Activated naive CD8-positive, alpha-beta T cell treated with anti-CD3 and anti-CD28 coated beads, Interleukin-2, amount 50 U/mL, for 16 hours (primary cell): ENCODE data around the gene SHOC2.

ENCODE experiments used
- DNase-seq: peaks from one replicate; pipeline ENCODE4 v3.0.0-alpha.2; 2020; ENCODE audit warnings: low read depth, low spot score

The SHOC2 gene

DNA sequence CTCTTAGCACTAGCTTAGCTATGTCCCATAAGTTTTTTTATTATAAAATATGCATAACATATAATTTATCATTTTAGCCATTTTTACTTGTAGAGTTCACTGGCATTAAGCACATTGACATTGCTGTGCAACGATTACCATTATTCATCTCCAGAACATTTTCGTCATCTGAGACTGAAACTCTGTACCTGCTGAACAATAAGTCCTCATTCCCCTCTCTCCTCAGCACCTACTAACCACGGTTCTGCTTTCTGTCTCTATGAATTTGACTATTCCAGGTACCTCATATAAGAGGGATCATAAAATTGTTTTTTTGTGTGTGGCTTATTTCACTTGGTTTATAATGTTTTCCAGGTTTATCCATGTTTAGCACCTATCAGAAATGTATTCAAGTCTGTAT, 64.1 kb downstream of the SHOC2 start:
- no peak for DNase-seq

DNA sequence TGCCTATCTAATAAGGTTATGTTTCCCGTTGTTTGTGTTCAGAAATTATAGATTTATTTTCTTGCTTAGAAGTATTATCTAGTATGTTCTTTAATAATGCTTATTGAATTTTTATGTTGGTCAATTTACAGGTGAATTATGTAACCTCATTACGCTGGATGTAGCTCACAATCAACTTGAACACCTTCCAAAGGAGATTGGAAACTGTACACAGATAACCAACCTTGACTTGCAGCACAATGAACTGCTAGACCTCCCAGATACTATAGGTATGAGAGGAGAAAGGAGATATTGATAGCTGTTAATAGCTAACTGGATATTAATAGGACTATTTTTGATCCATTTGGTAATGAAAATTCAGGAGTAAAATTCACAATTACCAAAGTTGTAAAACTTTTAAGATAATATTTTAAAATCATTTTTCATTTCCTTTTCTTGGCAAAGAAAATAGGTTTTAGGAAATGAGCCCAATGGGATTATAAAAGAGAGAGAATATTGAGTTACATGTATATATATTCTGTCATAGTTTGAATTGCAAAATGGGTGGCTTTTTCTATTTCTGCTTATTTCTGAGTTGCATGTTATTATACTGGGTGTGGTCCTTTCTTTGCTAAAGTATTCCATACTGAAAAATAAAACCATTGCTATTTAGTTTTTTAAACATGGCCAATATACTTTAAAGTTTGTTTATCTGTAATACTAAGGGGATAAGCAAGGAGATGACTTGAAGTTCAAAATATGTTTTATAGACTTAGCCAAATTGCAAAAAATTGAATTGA, 66.3 kb downstream of the SHOC2 start:
- no peak for DNase-seq

DNA sequence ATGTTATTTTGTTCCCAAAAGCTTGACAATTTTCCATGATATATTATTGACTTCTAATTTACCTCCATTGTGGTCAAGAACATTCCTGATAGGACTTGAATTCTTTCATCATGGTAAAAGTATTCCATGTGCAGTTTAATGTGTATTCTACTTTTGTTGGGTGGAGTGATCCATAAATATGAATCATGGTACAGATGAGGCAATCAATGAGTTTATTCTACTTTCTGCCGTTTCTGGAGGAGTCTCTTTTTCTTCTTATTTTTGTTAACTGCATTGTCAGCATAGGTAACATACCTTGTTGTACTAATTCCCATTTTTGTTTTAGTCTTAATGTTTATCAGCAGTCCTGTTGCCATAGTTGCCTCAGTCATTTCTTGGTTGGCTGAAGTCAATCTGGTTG, 69.6 kb downstream of the SHOC2 start:
- DNase-seq: no peak

DNA sequence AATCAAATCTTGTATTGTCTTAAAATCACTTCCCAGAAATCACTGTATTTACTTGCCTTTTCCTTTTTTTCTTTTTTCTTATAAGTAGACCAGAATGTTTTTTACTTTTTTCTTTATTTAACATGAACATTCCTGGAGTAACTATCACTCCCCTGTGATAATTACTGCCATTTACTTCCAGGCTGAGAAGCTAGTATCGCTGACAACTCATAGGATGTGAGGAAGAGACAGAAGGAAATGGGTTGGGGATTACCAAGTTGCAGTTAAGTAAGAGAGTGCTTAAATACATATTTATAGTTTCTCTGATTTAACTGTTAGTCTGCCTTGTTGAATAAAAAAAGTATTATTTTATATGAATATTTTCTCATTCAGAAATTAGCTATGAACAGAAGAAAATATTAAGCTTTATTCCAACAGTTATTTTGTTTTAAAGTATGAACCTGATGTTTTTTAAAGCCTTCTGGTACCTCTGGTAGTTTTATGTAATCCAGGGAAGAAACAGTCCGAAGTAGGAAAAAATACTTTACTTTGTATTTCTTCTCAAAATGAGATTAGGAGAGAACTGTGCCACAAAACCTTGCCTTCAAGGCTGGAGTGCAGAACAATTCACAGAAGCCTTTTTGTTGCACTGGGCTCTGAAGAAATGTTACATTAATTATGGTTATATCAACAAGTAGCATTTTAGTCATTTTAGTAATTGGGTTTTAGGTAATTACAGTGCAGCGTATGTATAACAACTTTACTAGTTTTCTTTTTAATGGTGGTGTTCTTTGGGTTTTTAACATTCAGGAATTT, 72.8 kb downstream of the SHOC2 start:
- no peak for DNase-seq

DNA sequence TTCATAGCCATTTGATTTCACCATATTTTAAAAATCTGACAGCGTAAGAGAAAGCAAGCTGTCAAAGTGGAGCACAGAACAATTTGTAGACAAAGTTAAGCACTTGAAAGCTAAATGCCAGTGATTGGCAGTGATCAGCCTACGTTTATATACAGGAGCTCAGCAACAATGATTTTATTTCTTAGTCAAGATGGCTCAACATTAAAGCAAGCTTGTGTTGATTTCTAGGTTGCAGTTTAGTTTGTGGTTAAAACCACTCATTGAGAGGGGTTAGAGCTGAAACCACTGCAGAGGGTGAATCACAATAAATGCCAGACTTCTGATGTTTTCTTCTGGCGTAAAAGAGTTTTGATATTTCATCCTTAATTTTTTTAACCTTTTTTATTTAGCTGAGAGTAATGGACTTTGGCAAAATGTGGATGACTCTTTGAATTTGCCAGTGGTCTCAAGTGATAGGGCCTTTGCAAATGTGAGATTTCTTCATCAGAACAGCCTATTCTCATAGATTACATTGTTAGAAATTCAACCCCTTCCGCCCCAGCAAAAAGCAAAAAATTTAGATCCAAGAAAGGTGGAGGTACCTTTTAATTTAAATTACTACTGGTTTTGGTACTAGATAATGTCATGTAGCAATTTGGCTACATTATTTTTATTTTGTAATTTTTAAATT, 73.8 kb downstream of the SHOC2 start:
- no peak for DNase-seq

DNA sequence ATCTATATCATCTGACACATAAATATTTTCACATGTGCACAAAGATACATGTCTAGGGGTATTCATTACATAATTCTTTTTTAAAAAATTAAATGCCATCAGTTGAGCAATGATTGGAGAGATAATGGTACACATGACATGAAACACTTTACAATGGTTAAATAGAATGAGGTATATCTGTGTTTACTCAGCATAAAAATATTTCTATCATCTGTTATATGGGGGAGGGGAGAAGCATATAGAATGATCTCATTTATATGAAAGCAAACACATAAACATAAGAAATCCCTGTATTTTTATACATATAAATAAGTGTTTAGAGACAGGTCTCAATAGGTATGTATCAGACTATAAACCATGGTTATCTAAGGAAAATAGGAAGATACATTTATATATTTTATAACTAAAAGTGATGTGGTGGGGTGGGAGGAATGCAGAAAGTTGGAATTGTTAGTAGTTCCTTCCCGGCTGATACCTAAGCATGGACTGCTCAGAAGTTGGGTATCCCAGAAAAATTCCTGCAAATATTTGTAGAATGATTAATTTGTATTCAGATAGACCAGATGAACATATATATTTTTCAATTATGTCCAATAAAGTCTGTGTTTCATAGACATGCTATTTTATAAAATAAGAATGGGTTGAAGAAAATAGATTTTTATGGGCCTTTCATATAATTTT, 75.1 kb downstream of the SHOC2 start:
- DNase-seq: no peak

DNA sequence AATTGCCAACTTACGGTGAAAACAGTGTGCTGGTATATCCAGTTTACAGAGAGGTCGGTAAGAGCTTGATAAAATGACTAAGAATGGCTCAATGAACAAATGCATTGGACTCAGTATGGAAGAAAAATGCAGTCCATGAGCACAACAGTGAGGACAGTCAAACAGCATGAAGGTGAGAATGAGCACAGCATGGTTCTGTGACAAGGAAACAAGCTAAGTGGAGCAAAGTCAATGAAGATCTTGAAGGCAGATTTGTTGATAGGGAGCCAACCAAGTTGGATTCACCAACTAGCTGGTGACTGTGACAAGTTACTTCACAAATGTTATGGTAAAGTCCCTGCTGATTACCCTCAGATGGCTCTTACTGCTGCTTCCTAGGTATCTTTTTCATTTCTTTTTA, 75.9 kb downstream of the SHOC2 start:
- DNase-seq: no peak

DNA sequence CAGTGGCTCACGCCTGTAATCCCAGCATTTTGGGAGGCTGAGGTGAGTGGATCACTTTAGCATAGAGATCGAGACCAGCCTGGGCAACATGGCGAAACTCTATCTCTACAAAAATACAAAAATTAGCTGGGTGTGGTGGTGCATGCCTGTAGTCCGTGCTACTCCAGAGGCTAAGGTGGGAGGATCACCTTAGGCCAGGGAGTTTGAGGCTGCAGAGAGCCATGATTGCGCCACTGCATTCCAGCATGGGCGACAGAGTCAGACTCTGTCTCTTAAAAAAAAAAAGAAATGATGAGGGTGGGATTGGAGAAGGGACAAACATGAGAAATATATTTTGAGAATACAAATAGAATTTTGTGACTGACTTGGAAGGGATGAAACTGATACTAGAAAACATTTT, 76.9 kb downstream of the SHOC2 start:
- DNase-seq: no peak

DNA sequence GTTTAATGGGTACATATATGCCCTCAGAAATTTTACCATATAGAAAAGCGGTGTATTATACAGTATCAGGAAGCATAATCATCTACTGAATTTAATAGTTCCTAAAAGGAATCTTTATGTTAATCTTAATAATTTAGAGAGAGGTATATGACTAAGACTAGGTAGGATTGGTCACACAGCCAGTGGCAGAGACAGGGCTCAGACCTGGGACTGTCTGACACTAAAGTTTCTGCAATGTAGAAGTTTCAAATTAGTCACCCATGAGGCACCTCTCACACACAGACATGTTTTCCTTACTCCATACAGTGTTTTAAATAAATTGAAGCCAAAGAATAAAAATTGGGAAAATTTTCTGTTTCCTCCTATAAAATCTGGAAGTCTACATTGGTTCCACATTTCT, 84.6 kb downstream of the SHOC2 start:
- DNase-seq: no peak

DNA sequence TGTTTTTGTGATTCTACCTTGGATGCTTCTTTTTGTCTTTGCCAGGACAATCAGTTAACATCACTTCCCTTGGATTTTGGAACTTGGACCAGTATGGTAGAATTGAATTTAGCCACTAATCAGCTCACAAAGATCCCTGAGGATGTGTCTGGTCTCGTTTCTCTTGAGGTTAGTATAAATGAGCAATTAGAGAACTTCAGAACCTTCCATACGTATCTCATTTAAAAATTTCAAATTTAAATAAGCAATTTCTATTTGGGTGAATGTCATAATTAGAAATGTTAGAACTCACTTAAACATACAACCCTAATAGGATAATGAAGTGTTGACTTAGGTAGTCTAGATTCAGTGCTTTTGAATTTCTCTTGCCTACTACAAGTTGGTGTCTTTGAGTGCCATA, 88.1 kb downstream of the SHOC2 start:
- DNase-seq: no peak

DNA sequence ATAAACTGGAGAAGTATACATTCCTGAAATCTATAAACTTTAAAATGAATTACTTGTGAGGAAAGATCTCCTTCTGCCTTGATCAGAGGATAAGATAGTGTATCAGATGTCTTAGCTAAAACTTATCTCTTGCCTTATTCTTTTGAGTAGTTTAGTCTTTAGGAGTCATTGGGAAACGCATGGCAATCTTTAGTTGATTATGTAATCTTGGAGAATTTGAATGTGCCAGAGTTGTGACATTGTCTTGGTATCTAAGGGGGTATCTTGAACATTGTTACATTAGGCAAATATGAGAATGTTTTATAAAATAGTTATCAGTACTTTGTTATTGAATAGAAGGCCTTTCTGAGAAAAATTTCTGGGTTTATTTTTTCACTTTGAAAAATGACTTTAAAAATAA, 95.8 kb downstream of the SHOC2 start:
- no peak for DNase-seq

DNA sequence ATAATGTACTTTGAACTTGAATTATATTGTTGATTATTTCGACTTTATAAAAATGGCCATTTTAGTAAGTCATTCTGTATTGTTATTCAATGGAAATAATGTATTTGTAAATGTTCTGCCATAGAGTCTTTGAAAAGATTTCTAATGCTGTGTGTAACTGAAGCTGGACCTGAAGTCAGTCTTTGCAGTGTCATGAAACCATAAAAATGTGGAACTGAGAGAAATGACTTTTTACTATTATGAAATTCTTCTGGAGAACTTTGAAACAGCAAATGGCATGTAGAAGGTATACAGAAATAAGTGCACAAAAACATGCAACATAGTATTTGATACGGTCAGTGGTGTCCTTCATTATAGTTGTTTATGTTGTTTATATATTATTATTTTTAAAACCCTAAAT, 97.7 kb downstream of the SHOC2 start:
- DNase-seq: no peak

DNA sequence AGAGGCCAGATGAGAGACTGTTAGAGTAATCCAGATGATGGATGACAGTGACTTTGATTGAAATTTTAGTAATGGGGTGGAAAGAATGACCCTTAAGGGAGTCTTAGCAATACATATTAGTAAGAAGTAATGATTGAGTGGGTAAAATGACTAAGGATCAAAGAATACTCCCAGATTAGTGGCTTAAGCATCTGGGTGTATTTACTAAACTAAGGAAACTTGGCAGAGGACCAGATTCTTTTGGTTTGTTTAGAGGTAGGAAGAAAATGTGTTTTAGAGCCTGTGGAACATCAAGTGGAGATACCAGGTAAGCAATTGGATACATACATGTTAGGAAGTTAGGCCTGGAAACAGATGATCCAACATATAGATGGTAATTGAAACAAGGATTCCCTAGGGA, 98.6 kb downstream of the SHOC2 start:
- no peak for DNase-seq

DNA sequence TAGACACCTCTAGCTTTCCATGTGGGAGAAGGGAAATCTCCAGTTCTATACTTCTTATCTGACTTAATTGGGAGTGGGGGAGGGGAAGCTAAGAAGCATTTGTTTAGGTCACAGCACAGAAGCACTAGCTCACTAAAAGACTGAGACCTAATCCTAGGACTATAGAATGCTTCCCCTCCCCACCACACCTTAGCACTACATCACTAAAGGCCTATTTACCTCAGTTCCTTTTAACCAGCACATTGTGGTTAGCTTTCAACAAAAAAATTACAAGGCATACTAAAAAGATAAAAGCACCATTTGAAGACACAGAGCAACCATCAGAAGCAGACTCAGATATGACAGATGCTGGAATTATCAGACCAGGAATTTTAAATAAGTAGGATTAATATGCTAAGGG, 103.7 kb downstream of the SHOC2 start:
- no peak for DNase-seq

DNA sequence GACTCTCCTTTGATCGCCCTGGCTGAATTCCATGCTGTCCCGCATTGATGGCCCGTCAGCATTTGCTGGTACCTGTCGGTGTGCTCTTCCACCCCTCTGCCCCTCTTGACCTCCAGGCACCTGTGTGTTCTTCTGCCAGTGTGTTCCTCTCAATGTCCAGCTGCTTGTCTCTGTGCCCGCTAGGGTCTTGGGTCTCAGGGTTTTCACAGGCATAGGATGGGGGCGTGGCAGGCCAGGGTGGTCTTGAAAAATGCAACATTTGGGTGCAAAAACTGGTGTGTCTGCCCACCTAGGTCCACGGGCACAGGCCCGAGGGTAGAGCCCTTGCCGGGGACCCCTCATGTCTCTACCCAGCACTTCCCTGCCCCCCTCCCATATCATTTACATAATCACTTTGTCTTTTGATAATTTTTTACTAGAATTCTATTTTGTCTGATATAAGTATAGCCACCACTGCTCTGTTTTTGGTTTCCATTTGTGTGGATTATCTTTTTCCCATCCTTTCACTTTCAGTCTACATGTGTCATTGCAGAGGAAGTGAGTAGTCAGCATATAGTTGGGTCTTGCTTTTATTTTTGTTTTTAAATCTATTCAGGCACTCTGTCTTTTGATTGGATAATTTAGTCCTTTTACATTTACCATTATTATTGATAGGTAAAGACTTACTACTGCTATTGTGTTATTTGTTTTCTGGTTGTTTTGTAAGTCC, 110.8 kb downstream of the SHOC2 start:
- DNase-seq: no peak

DNA sequence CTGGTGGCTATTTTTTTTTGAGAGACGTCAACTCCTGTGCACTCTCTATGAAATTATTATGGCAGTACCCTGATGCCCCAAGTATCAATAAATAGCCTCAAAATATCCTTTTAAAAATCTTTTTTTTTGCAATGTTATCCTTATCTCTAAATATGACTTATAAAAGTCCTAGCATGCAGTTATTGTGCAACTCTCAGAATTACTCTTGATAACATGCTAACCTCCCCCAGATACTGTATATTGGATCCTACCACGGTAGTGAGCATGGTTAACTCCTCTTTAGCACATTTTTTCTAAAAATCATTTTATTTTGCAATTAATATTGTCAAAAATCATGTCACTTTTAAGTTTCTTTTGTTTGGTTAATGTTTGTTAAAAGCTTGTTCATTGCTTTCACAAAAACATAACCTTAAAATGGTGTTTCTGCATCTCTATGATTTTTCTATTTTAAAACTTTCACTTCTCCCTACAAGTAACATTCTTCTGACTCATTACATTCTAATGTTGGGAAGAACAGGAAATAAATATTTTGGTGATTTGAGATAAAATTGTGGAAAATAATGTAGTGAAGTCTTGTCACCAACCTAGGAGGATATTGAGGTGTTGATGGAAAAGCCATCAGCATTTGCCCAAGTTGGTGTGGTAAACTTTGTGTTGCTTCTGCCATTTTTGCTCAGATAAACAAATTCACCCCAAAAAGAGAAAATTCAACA, 115.3 kb downstream of the SHOC2 start:
- no peak for DNase-seq

DNA sequence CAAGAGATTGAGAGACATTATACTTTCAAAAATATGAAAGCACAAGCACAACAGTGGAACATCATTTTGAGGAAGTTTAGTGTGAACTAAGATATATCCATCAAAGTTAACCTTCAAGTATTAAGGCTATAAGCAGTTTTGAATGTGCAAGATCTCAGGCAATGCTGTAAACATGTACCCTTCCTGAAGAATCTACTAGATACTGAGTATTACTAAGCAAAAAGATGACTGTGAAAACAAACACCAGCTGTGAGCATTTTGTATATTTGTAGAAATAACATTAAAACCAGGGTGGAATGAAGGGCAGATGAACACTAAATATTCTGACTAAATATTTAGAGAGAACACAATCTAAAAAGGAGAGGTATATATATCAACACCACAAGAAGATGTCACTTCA, 116.1 kb downstream of the SHOC2 start:
- DNase-seq: no peak

DNA sequence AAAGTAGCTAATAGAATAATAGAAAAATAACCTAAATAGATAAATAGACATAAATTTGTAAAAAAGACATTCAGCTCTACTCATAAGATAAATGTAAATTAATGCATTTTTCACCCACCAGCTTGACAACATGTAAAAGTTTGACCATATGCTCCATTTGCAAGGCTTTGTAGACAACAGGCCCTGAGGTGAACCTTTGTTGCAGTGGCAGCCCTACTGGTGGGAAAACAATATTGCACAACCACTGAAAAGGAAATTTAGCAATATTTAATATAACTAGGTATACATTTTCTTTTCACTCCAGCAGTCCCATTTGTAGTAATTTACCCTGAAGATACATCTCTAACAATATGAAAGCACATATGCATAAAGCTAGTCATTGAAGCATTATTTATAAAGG, 118.5 kb downstream of the SHOC2 start:
- DNase-seq: no peak

DNA sequence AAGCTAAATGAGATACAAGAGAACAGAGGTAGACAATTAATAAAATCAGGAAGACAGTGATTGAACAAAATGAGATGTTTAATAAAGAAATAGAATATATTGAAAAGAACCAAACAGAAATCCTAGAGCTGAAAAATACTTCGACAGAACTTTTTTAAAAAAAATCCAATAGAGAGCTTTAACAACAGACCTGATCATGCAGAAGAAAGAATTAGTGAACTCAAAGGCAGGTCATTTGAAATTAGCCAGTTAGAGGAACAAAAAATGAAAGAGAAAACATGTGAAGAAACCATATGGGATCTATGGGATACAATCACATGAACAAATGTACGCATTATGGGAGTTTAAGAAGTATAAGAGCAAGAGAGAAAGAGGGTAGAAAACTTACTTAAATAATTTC, 120.1 kb downstream of the SHOC2 start:
- no peak for DNase-seq

DNA sequence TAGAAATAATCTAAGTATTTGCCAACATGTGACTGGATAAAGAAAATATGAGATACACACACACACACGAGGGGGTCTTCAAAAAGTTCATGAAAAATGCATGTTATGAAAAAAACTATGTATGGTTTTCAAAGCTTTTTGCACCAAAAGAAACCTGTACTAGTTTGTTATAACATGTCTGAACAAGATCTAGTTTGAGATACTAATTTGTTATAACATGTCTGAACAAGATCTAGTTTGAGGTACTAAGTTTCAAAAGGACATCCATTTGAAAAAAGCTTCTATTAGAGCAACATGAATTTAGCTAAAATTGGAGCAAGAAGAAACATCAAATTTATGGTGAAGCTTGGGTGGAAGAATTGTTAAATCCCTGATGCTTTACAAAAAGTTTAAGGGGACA, 137.6 kb downstream of the SHOC2 start:
- DNase-seq: no peak
